ENCODE measurements around the gene SKIL. TPM values are rescaled to one million over a fixed set of nuclear protein-coding genes. Genes with fewer than 3 reads are reported as not detected.

The SKIL gene
- total RNA-seq, 1 experiment from 2014 or later, result 94.2 TPM

- Histone ChIP-seq H3K36me3 (ENCODE audit: control insufficient read depth, insufficient read depth, low read length) (no peaks in the 10 kb centered on the region), H3K4me1 (ENCODE audit: control insufficient read depth, insufficient read depth, low read length) (no peaks in the 10 kb centered on the region), H3K27me3 (ENCODE audit: control insufficient read depth, insufficient read depth, low read length) (no peaks in the 10 kb centered on the region), H3K4me3 (ENCODE audit: low read depth in 2 of 2, low read length in 2 of 2) (no peak overlapping the region), H3K27ac (ENCODE audit: low read length) (no peak overlapping the region), H3K9me3 (ENCODE audit: control insufficient read depth, insufficient read depth, low read depth, low read length) (no peaks in the 10 kb centered on the region)
- CTCF ChIA-PET, result no interaction called here
- intact Hi-C loops (cut with micrococcal nuclease; ENCODE audit: unreplicated experiment) (no loop called here), in situ Hi-C loops (cut with HindIII; ENCODE audit: low pct_unique_long_range_greater_than_20kb, low sequenced_read_pairs) (no loop called here)
- POLR2A ChIA-PET, result no interaction called here
- no TSS peak for BruUV-seq (replicated peaks)
- TF ChIP-seq TCF7L2 (IDR thresholded peaks at IDR 0.05; ENCODE audit: low read depth, low read length) (no peak), CTCF (IDR thresholded peaks at IDR 0.05) (no peak), SIN3A (IDR thresholded peaks at IDR 0.05; ENCODE audit: borderline replicate concordance, insufficient read depth, low read depth, low read length) (no peak), POLR2AphosphoS5 (IDR thresholded peaks at IDR 0.05; ENCODE audit: low read depth, low read length) (no peak), REST (IDR thresholded peaks at IDR 0.05; ENCODE audit: insufficient read depth in 1 of 2, low read depth in 2 of 2, low read length in 1 of 2) (no peak)
- DNase-seq (ENCODE audit: low read depth, low spot score) (no peak), ATAC-seq (no peak)
Observed at GRCh38 chr3:170420307-170420821, 62.8 kb downstream of the SKIL start.

GRCh38 chr3:170421111-170421641, 63.7 kb downstream of the SKIL start:
- Histone ChIP-seq H3K27ac (ENCODE audit: low read length) (no peak overlapping the region), H3K36me3 (ENCODE audit: control insufficient read depth, insufficient read depth, low read length) (no peaks in the 10 kb centered on the region), H3K9me3 (ENCODE audit: control insufficient read depth, insufficient read depth, low read depth, low read length) (no peaks in the 10 kb centered on the region), H3K4me3 (ENCODE audit: low read depth in 2 of 2, low read length in 2 of 2) (no peak overlapping the region), H3K4me1 (ENCODE audit: control insufficient read depth, insufficient read depth, low read length) (no peaks in the 10 kb centered on the region), H3K27me3 (ENCODE audit: control insufficient read depth, insufficient read depth, low read length) (no peaks in the 10 kb centered on the region)
- POLR2A ChIA-PET, result no interaction called here
- no peak for DNase-seq (ENCODE audit: low read depth, low spot score)
- in situ Hi-C loops (cut with HindIII; ENCODE audit: low pct_unique_long_range_greater_than_20kb, low sequenced_read_pairs), result no loop called here
- TF ChIP-seq TCF7L2 (IDR thresholded peaks at IDR 0.05; ENCODE audit: low read depth, low read length), result no peak
- no peak for TF ChIP-seq POLR2AphosphoS5 (IDR thresholded peaks at IDR 0.05; ENCODE audit: low read depth, low read length)
- TF ChIP-seq REST (IDR thresholded peaks at IDR 0.05; ENCODE audit: insufficient read depth in 1 of 2, low read depth in 2 of 2, low read length in 1 of 2), result no peak
- no peak for TF ChIP-seq SIN3A (IDR thresholded peaks at IDR 0.05; ENCODE audit: borderline replicate concordance, insufficient read depth, low read depth, low read length)
- TF ChIP-seq CTCF (IDR thresholded peaks at IDR 0.05), result no peak
- CTCF ChIA-PET, result no interaction called here
- intact Hi-C loops (cut with micrococcal nuclease; ENCODE audit: unreplicated experiment), result no loop called here
- BruUV-seq (replicated peaks), result no TSS peak
- ATAC-seq, result no peak
